H1 (cell line): ENCODE data around the gene LEKR1. TPM values are rescaled to one million over a fixed set of nuclear protein-coding genes. Genes with fewer than 3 reads are reported as not detected.

Source experiments
- CTCF ChIA-PET: fragments of 300-600 bp; sonication (Branson Sonifier 250); formaldehyde crosslinking; loops from one replicate; lab custom pipeline; 2021; ENCODE audit not compliant: partially characterized antibody; lab: Charles Lee
- POLR2A ChIA-PET: fragments of 300-600 bp; sonication (Branson Sonifier 250); formaldehyde crosslinking; loops from one replicate; lab custom pipeline; 2021; ENCODE audit warnings: inconsistent platforms; ENCODE audit not compliant: partially characterized antibody; lab: Charles Lee
- DNase-seq, 2 experiments: peaks; one replicate each; pipeline versions ENCODE4 v3.0.0 to v3.0.0-alpha.2; 2010 to 2022; ENCODE audit warnings: low spot score in 2 of 2, low read depth in 1 of 2, mixed read lengths in 1 of 2
- FAIRE-seq: peaks from 2 replicates; lab custom pipeline; 2011; peaks lifted over from hg19 to GRCh38; lab: Jason Lieb, UNC
- H2AFZ ChIP-seq: 2 replicates; pipeline ENCODE4 v1.8.1; 2012; ENCODE audit warnings: low read length, inconsistent platforms
- H2AK5ac ChIP-seq: 2 replicates; pipeline ENCODE4 v1.6.1; 2013; ENCODE audit warnings: low read depth, low read length
- H2BK120ac ChIP-seq: replicated peaks from 2 replicates; pipeline ENCODE3; 2013; ENCODE audit warnings: low read depth, low read length, inconsistent platforms
- H2BK12ac ChIP-seq: 2 replicates; pipeline ENCODE4 v1.6.1; 2013; ENCODE audit warnings: low read depth, low read length
- H2BK15ac ChIP-seq: 2 replicates; pipeline ENCODE4 v1.6.1; 2013; ENCODE audit warnings: low read length
- H2BK20ac ChIP-seq: 2 replicates; pipeline ENCODE4 v1.6.1; 2013; ENCODE audit warnings: low read length
- H2BK5ac ChIP-seq: 2 replicates; pipeline ENCODE4 v1.6.1; 2013; ENCODE audit warnings: low read depth, low read length
- H3K14ac ChIP-seq: 2 replicates; pipeline ENCODE4 v1.6.1; 2013; ENCODE audit warnings: inconsistent platforms; ENCODE audit not compliant: insufficient read length
- H3K18ac ChIP-seq: 2 replicates; pipeline ENCODE4 v1.6.1; 2013; ENCODE audit warnings: low read length; ENCODE audit errors: extremely low read depth
- H3K23ac ChIP-seq: 2 replicates; pipeline ENCODE4 v1.6.1; 2013; ENCODE audit warnings: inconsistent platforms; ENCODE audit not compliant: insufficient read length
- H3K23me2 ChIP-seq: 2 replicates; pipeline ENCODE4 v1.6.1; 2013; ENCODE audit warnings: low read depth, low read length
- H3K27ac ChIP-seq: 2 replicates; pipeline ENCODE4 v1.6.1; 2011; ENCODE audit warnings: low read depth, low read length, inconsistent platforms
- H3K27me3 ChIP-seq, 4 experiments: replicated peaks in 1 of 4; 1 replicate in 1 of 4; 2 replicates in 3 of 4; pipeline versions ENCODE4 v1.6.1 to v1.8.1; 2011 to 2013; ENCODE audit warnings: low read length in 3 of 4, mild to moderate bottlenecking in 3 of 4, inconsistent platforms in 2 of 4, mixed read lengths in 2 of 4, moderate library complexity in 1 of 4; ENCODE audit not compliant: control insufficient read depth in 3 of 4, insufficient read depth in 3 of 4; ENCODE audit errors: extremely low read depth in 1 of 4
- H3K36me3 ChIP-seq, 4 experiments: 2 replicates each; pipeline versions ENCODE4 v1.6.1 to v1.8.1; 2011 to 2013; ENCODE audit warnings: mild to moderate bottlenecking in 4 of 4, low read length in 3 of 4, moderate library complexity in 2 of 4, control low read depth in 1 of 4, inconsistent platforms in 1 of 4; ENCODE audit not compliant: insufficient read depth in 4 of 4, control insufficient read depth in 2 of 4
- H3K4ac ChIP-seq: replicated peaks from 2 replicates; pipeline ENCODE3; 2013; ENCODE audit warnings: low read length, low read depth, mixed read lengths, inconsistent platforms; ENCODE audit not compliant: insufficient read length
- H3K4me1 ChIP-seq, 4 experiments: replicated peaks in 1 of 4; 1 replicate in 1 of 4; 2 replicates in 3 of 4; pipeline versions ENCODE4 v1.6.1 to v1.8.1; 2011 to 2013; ENCODE audit warnings: low read length in 3 of 4, inconsistent platforms in 2 of 4, mixed read lengths in 1 of 4; ENCODE audit not compliant: insufficient read depth in 4 of 4, control insufficient read depth in 3 of 4
- H3K4me2 ChIP-seq, 2 experiments: 2 replicates each; pipeline versions ENCODE4 v1.6.1 to v1.8.1; 2011 to 2013; ENCODE audit warnings: low read depth in 2 of 2, low read length in 2 of 2, control low read depth in 1 of 2, inconsistent platforms in 1 of 2, mild to moderate bottlenecking in 1 of 2; ENCODE audit not compliant: insufficient read depth in 1 of 2
- H3K4me3 ChIP-seq, 4 experiments: fragments of 200-600, 300-600 bp in 1 of 4; sonication (generic), shearing (Covaris generic), sonication (Bioruptor Twin) in 1 of 4; 2 replicates each; pipeline versions ENCODE4 v1.5.1 to v1.8.1; 2011 to 2016; ENCODE audit warnings: low read length in 4 of 4, low read depth in 3 of 4, control low read depth in 2 of 4, inconsistent platforms in 2 of 4, mild to moderate bottlenecking in 2 of 4, mixed read lengths in 1 of 4, moderate library complexity in 1 of 4; ENCODE audit not compliant: insufficient read depth in 2 of 4; ENCODE audit errors: extremely low read depth in 1 of 4
- H3K56ac ChIP-seq: replicated peaks from 2 replicates; pipeline ENCODE3; 2013; ENCODE audit warnings: low read depth, mild to moderate bottlenecking, mixed read lengths, low read length, inconsistent platforms; ENCODE audit not compliant: insufficient read length
- H3K79me1 ChIP-seq: 2 replicates; pipeline ENCODE4 v1.6.1; 2013; ENCODE audit warnings: low read depth, low read length, control low read depth
- H3K79me2 ChIP-seq, 2 experiments: 2 replicates each; pipeline versions ENCODE4 v1.6.1 to v1.8.1; 2012 to 2013; ENCODE audit warnings: low read length in 2 of 2, mild to moderate bottlenecking in 2 of 2, inconsistent platforms in 1 of 2; ENCODE audit not compliant: insufficient read depth in 2 of 2, control insufficient read depth in 1 of 2
- H3K9ac ChIP-seq, 4 experiments: replicated peaks in 1 of 4; 1 replicate in 1 of 4; 2 replicates in 3 of 4; pipeline versions ENCODE4 v1.6.1 to v1.8.1; 2011 to 2013; ENCODE audit warnings: low read depth in 3 of 4, low read length in 3 of 4, control low read depth in 2 of 4, mild to moderate bottlenecking in 2 of 4, moderate library complexity in 2 of 4, inconsistent platforms in 1 of 4; ENCODE audit errors: extremely low read depth in 1 of 4
- H3K9me3 ChIP-seq, 2 experiments: 2 replicates each; pipeline versions ENCODE4 v1.6.1 to v1.8.1; 2012 to 2013; ENCODE audit warnings: mild to moderate bottlenecking in 2 of 2, moderate library complexity in 2 of 2, control low read depth in 1 of 2, inconsistent platforms in 1 of 2, low read depth in 1 of 2, low read length in 1 of 2, mixed read lengths in 1 of 2; ENCODE audit not compliant: insufficient read depth in 2 of 2
- H4K20me1 ChIP-seq, 2 experiments: replicated peaks in 1 of 2; 2 replicates each; pipeline versions ENCODE3 to v1.8.1; 2011 to 2013; ENCODE audit warnings: inconsistent platforms in 2 of 2, low read length in 2 of 2, mild to moderate bottlenecking in 1 of 2; ENCODE audit not compliant: insufficient read depth in 2 of 2, control insufficient read depth in 1 of 2
- H4K5ac ChIP-seq: 2 replicates; pipeline ENCODE4 v1.6.1; 2013; ENCODE audit warnings: low read length, low read depth, mixed read lengths, inconsistent platforms; ENCODE audit not compliant: insufficient read length
- H4K8ac ChIP-seq: 2 replicates; pipeline ENCODE4 v1.8.0; 2013; ENCODE audit warnings: mild to moderate bottlenecking, moderate library complexity, low read length, inconsistent platforms; ENCODE audit not compliant: insufficient read depth; ENCODE audit errors: extremely low read depth
- H4K91ac ChIP-seq: replicated peaks from 2 replicates; pipeline ENCODE3; 2013; ENCODE audit warnings: low read length, mixed read lengths, inconsistent platforms; ENCODE audit not compliant: insufficient read length
- ASH2L ChIP-seq: fragments of 200-600, 300-600 bp; sonication (generic); IDR thresholded peaks from one replicate; pipeline ENCODE4 v1.7.1; 2017; ENCODE audit warnings: low read length
- CEBPB ChIP-seq: IDR thresholded peaks from 2 replicates; pipeline ENCODE4 v1.6.1; 2012; ENCODE audit warnings: low read depth, low read length
- WGBS, 2 experiments: shearing (Covaris generic) in 1 of 2; methylation state at CpG; one replicate each; pipeline versions ENCODE4 v1.1.6 to v1.1.7; 2013 to 2015; ENCODE audit warnings: low lambda C conversion rate in 2 of 2, mixed read lengths in 2 of 2, inconsistent platforms in 1 of 2, low coverage in 1 of 2, missing lambda C conversion rate in 1 of 2; ENCODE audit not compliant: insufficient replicate concordance in 2 of 2, insufficient coverage in 1 of 2, insufficient read length in 1 of 2; ENCODE audit errors: extremely low coverage in 1 of 2, missing lambda C conversion rate in 1 of 2; 5-methylcytosine and 5-hydroxymethylcytosine counted together
- polyA plus RNA-seq, 7 experiments: library from polyadenylated mRNA; depleted of rRNA in 3 of 7; stranded (reverse) in 5 of 7; unstranded in 2 of 7; fragments of >200 nt in 5 of 7; fragments of 200-250 nt in 2 of 7; gene quantifications; 1 replicate in 5 of 7; 2 replicates in 1 of 7; 4 replicates in 1 of 7; pipeline versions ENCODE4 v1.2.1 to v1.2.3, GENCODE V29; 2011 to 2013; ENCODE audit warnings: missing spikeins in 2 of 7, mixed read lengths in 2 of 7
- total RNA-seq: library from RNA; stranded (reverse); fragmentation: NEBNext Ultra II Directional; extraction: Animal tissue kit (Norgen Biotek cat#: 25700); gene quantifications from 2 replicates; pipeline ENCODE4 v1.2.1, GENCODE V29; 2021

The LEKR1 gene
- total and polyA plus RNA-seq, 2 of the 8 experiments (the other 6 are each of a cell fraction or from before 2014, with no cell fraction given) = 0.08 TPM; not detected in 1

DNA sequence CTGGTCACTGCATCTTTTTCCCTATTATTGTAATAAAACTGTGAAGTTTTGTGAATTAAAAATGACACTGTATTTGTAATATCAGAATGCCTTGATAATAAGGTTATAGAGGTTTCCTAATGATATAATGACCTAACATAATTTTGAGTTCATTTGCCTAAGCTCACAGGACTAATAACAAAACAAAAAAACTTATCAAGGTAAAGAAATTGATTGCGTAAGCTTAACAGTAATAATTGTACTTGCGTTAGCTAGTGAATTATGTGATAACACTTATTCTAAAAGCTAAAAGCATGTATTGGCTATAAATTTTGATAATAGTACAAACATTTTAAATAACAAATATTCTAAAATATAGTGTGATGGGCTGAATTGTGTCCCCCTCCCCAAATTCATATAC, 112.6 kb downstream of the LEKR1 start:
- Histone ChIP-seq H3K79me2 (no peaks in the 10 kb centered on the region), H3K9ac (no peak overlapping the region), H3K56ac (no peak overlapping the region), H3K18ac (no peak overlapping the region), H3K9me3 (no peaks in the 10 kb centered on the region), H3K23me2 (no peaks in the 10 kb centered on the region), H4K91ac (no peak overlapping the region), H3K27me3 (no peaks in the 10 kb centered on the region; a peak in 1 of 7 replicates), H2BK12ac (no peak overlapping the region), H4K5ac (no peak overlapping the region), H2AK5ac (no peak overlapping the region), H3K14ac (no peak overlapping the region), H2AFZ (no peak overlapping the region; the same call in 1 of the 2 replicates), H4K20me1 (no peaks in the 10 kb centered on the region), H2BK5ac (no peak overlapping the region), H3K79me1 (no peaks in the 10 kb centered on the region), H3K23ac (no peak overlapping the region), H2BK15ac (no peak overlapping the region), H3K4ac (no peak overlapping the region), H3K36me3 (no peaks in the 10 kb centered on the region), H4K8ac (no peak overlapping the region), H2BK20ac (no peak overlapping the region), H3K4me2 (no peak overlapping the region), H3K27ac (no peak overlapping the region), H2BK120ac (no peak overlapping the region), H3K4me1 (no peaks in the 10 kb centered on the region), H3K4me3 (no peak overlapping the region)
- DNase-seq (no peak), FAIRE-seq (no peak)
- no peak for TF ChIP-seq ASH2L
- peak; percentile 30; the same call in 1 of the 2 replicates for TF ChIP-seq CEBPB
- ChIA-PET CTCF (no interaction called here), POLR2A (no interaction called here)
- WGBS, 2 experiments = 92% methylated on average over 2 of the region's 2 CpGs; no CpG with 5 or more reads in 1 of the 2 experiments
